ENCODE results near the gene C6orf120. TPM values are rescaled to one million over a fixed set of nuclear protein-coding genes. Genes with fewer than 3 reads are reported as not detected.

C6orf120 gene
- polyA plus RNA-seq, 1 donor (not counting 4 experiments of a cell fraction or from before 2014, with no cell fraction given) = 18.1 TPM

- H3K4me3 ChIP-seq (ENCODE audit: control insufficient read depth in 2 of 3, extremely low read depth in 1 of 3, insufficient read depth in 2 of 3, low read depth in 1 of 3, low read length in 3 of 3) = no peak overlapping the region
- H2AFZ ChIP-seq (ENCODE audit: control insufficient read depth, low read length) = no peak overlapping the region
- no peak overlapping the region for H3K9ac ChIP-seq (ENCODE audit: control insufficient read depth, extremely low read depth, insufficient read depth, low read length)
- TF ChIP-seq CTCF (optimal IDR thresholded peaks at IDR 0.05 in 1 of 3, IDR thresholded peaks at IDR 0.05 in 1 of 3, conservative IDR thresholded peaks at IDR 0.05 in 1 of 3; ENCODE audit: extremely low read depth in 1 of 3, insufficient read depth in 2 of 3, low read length in 3 of 3) (no peak), EZH2 (IDR thresholded peaks at IDR 0.05; ENCODE audit: low read length) (no peak)
- no peaks in the 10 kb centered on the region for H3K9me3 ChIP-seq (ENCODE audit: control insufficient read depth, low read depth, low read length)
- dilution Hi-C loops (cut with MboI; ENCODE audit: extremely low pct_ligation_motif_present, low sequenced_read_pairs) = no loop called here
- no peaks in the 10 kb centered on the region for H4K20me1 ChIP-seq (ENCODE audit: control insufficient read depth, extremely low read depth, insufficient read depth, low read length)
- H3K27me3 ChIP-seq (ENCODE audit: control insufficient read depth, extremely low read depth, insufficient read depth, low read length) = no peaks in the 10 kb centered on the region
- no peak overlapping the region for H3K27ac ChIP-seq (ENCODE audit: control insufficient read depth, insufficient read depth, low read length)
- H3K9me1 ChIP-seq (ENCODE audit: control insufficient read depth, extremely low read depth, insufficient read depth, low read length) = no peaks in the 10 kb centered on the region
- no peaks in the 10 kb centered on the region for H3K4me1 ChIP-seq (ENCODE audit: control insufficient read depth, extremely low read depth, insufficient read depth, low read length)
- DNase-seq (ENCODE audit: low read depth, low spot score) = no peak
- H3K79me2 ChIP-seq (ENCODE audit: control insufficient read depth, insufficient read depth, low read length) = no peaks in the 10 kb centered on the region
- no peak overlapping the region for H3K4me2 ChIP-seq (ENCODE audit: control insufficient read depth, extremely low read depth, insufficient read depth, low read depth, low read length)
- H3K36me3 ChIP-seq (ENCODE audit: control insufficient read depth in 2 of 2, extremely low read depth in 1 of 2, insufficient read depth in 2 of 2, low read length in 2 of 2) = no peaks in the 10 kb centered on the region
- no peak for FAIRE-seq
Measured at GRCh38 chr6:169738204-169738975, 36.5 kb downstream of the C6orf120 start.

GRCh38 chr6:169738976-169739529, 37.1 kb downstream of the C6orf120 start:
- no peak for DNase-seq (ENCODE audit: low read depth, low spot score)
- Histone ChIP-seq H3K79me2 (ENCODE audit: control insufficient read depth, insufficient read depth, low read length) (no peaks in the 10 kb centered on the region), H3K27ac (ENCODE audit: control insufficient read depth, insufficient read depth, low read length) (no peak overlapping the region), H3K9ac (ENCODE audit: control insufficient read depth, extremely low read depth, insufficient read depth, low read length) (no peak overlapping the region), H3K4me1 (ENCODE audit: control insufficient read depth, extremely low read depth, insufficient read depth, low read length) (no peaks in the 10 kb centered on the region), H3K27me3 (ENCODE audit: control insufficient read depth, extremely low read depth, insufficient read depth, low read length) (no peaks in the 10 kb centered on the region), H3K36me3 (ENCODE audit: control insufficient read depth in 2 of 2, extremely low read depth in 1 of 2, insufficient read depth in 2 of 2, low read length in 2 of 2) (no peaks in the 10 kb centered on the region), H3K4me2 (ENCODE audit: control insufficient read depth, extremely low read depth, insufficient read depth, low read depth, low read length) (no peak overlapping the region), H3K4me3 (ENCODE audit: control insufficient read depth in 2 of 3, extremely low read depth in 1 of 3, insufficient read depth in 2 of 3, low read depth in 1 of 3, low read length in 3 of 3) (no peak overlapping the region), H3K9me3 (ENCODE audit: control insufficient read depth, low read depth, low read length) (no peaks in the 10 kb centered on the region), H3K9me1 (ENCODE audit: control insufficient read depth, extremely low read depth, insufficient read depth, low read length) (no peaks in the 10 kb centered on the region), H4K20me1 (ENCODE audit: control insufficient read depth, extremely low read depth, insufficient read depth, low read length) (no peaks in the 10 kb centered on the region), H2AFZ (ENCODE audit: control insufficient read depth, low read length) (no peak overlapping the region)
- TF ChIP-seq EZH2 (IDR thresholded peaks at IDR 0.05; ENCODE audit: low read length) = no peak
- no peak for TF ChIP-seq CTCF (optimal IDR thresholded peaks at IDR 0.05 in 1 of 3, IDR thresholded peaks at IDR 0.05 in 1 of 3, conservative IDR thresholded peaks at IDR 0.05 in 1 of 3; ENCODE audit: extremely low read depth in 1 of 3, insufficient read depth in 2 of 3, low read length in 3 of 3)
- no peak for FAIRE-seq
- dilution Hi-C loops (cut with MboI; ENCODE audit: extremely low pct_ligation_motif_present, low sequenced_read_pairs) = no loop called here
